IPS-NIHi7 (cell line): ENCODE results near the gene MACROH2A1.
"Not testable (repeated sequence)": the region's sequence is repeated elsewhere in the genome, so short reads cannot be mapped to it uniquely, and the experiment has no call there.

Experiments
- DNase-seq: peaks from one replicate; pipeline ENCODE4 v3.0.0; 2012; ENCODE audit warnings: mixed read lengths; ENCODE audit errors: extremely low spot score

MACROH2A1 gene

DNA sequence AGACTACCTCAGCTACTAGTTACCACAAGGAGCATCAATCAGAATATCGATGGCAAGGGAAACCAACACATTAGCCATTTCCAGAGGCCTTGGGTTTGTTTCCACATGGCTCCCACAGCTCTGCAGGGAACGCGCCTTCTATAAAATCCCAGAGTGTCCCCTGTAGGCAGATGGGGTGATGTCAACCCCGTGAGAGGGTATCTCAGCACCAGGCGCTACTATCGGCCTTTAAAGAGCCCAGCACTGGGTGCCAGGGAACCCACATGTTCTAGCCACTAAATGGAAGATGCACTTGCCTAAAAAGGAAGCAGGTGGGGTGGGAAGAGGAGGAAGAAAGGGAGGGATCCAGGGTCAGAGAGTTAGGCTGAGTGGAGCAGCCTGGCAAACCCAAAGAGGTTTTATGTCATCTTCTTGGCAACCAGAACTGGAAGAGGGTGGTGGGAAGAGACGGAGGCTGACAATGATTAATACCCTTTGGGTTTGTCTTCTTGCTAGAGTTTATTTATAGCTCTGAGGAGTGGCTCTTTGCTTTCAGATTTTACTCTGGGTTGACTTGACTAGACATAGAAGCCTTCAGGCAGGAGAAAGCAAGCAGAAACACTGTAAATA, 19.9 kb downstream of the MACROH2A1 start:
- no peak for DNase-seq

DNA sequence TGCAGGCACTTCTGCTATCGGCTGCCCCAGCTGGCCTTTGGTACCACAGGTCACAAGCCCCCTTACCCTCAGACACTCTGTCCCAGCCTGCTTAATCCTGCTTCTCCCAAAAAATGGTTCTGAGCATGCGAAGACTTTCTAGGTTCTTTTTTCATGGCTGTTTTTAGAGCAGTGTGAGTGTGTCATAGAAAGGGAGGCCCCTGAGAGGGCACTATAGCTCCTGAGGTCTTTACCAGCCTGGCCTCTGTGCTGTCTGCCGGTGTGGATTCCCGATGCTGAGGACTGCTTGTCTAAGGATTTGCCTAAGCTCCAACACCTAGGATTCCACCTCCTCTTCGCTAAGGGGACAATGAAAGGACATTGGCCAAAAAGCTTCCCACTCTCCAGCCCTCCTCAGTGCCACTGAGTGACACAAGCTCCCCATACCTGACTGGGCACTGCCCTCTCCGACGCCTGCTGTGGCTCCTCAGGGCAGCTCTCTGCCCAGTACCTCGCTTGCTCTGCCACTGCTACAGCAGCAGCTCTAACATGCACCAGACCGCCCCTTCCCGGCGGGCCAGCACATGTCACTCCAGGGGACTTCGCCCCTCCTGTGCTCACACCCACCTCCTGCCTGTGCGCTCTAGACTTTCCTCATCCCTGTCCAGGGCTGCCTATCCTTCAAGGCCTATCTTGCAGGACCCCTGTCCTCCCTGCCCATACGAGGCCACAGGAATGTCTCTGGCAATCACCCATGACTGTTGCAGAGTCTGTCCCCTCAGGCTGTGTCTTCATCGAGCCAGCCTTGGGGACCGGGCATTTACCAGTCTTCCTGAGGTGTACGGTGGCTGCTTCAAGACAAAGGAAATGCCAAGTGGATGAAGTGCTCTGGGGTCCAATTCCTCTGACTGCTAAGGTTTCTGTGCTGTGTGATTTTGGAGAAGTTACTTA, 21.0 kb downstream of the MACROH2A1 start:
- no peak for DNase-seq

DNA sequence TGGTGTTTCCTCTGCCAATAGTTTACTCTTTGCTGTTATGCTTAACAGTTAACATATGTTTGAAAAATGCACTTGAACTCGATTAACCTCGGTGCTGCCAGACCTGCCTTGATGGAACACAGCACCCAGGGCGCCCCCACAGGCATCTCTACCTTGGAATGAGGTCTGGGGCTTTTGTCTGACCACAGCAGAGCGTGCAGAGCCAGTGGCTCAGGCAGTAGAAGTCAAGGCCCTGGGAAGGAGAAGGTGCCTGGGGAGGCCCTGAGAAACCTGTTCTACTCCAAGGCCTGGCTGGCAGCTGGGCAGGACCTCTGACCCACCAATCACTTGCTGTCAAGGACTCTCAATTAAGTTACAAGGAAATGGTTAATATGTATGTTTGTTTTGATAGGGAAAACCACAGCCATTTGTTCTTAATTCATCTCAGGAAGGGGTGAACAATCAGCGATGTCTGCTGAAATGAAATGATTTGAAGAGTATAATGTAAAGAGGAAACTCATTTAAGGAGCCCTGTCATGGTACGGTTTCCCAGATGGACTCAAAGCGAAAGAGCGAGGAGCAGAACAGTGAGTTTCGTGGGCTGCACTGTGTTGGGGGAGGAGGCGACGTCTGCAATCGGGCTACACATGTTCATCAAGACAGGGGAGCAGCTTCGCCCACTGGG, 21.9 kb downstream of the MACROH2A1 start:
- no peak for DNase-seq

DNA sequence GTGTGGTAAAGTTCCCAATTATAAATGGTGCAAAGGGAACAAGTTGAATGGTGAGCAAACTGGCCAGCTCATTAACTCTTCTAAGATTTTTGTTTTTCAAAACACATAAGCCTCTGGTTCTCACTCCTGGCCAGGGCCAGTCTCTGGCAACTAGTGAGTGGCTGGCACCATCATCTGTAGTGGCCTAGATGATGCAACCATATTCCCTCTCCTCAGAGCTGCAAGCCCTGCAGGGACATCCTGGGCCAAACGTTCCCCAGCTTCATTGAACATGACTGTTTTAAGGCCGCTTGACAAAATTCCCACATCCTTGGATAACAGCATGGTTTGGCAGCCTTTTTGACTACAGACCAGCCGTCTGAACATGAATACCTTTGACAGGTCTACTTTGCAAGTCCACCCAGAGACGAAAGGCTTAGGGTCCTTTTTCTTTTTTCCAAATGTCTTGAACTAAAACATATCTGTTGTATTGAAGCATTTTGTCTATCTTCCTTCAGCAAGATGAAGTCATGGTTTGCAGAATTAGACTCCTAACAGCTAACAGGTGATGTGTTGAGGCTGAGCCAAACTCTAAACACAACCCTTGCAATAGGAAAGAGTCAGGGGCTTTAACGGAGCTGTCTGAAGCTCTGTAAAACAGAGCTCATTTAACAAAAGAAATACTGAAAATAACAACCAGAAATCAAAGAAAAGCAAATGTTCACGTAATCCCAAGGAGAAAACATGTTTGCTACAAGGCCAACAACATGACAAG, 23.8 kb downstream of the MACROH2A1 start:
- DNase-seq: no peak

DNA sequence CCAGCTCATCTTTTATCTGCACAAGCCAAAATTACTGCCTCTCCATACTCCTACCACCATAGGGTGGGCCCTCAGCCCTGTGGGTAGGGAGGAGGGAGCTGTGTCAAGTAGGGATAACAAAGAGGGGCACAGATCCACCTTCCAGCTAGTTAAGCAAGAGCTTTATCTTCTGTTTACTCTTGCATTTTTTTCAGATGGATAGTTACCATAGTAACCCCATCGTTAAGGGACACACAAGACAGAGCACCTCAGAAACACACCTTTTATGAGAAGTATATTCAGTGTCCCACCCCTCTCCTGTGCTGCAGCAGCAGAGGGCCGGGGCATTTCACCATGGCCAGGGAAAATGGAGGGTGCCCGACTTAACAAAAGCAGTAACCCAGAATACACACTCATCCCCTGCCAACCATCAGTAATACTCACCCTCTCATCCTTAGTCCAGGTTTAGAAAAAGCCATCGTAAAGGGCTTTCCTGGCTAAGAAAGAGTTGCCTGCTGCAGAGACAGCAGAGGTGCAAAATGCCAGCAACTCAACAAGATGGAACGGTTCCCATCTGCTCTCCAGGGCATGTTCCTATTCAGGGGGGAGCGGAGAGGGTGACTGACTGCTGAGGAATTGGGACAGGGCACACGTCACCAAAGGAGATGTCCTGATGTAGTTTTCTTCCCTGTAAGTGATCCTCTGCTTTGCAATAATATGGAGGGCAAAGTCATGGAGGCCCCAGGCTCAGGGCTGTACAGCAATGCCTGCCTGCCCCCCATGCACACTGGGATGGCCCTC, 25.1 kb downstream of the MACROH2A1 start:
- no peak for DNase-seq

DNA sequence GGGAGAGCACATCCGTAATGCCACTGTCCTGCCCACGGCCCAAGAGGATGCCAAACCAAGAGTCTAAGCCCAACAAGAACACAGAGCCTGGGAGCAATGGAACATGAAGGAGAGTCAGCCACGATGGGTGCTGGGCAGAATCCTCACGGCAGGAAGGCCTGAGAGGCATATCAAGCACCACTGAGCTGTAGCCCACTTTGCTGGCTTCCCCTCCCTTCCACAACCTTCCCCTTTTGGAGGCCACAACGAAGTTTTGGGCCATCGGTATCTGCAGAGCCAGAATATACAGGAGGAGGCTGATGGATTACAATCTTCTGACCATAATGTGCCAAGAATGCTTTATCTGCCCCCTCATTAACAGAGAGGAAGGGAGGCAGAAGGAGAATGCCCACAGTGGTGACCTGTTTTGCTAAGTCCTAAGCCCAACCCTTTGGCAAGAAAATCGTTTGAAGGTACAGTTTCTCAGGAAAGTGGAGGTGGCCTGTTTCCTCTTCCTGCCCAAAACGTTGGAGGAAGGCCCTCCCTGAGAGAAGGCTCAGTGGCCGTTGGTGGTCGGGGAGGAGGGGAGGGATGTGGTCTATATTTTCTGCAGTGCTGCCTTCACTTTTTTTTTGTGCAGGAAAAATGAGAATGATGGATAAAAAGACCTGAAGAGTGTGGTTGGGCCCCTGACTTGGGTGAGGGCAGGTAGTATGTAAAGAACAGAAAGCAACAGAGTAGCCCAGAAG, 26.2 kb downstream of the MACROH2A1 start:
- no peak for DNase-seq

DNA sequence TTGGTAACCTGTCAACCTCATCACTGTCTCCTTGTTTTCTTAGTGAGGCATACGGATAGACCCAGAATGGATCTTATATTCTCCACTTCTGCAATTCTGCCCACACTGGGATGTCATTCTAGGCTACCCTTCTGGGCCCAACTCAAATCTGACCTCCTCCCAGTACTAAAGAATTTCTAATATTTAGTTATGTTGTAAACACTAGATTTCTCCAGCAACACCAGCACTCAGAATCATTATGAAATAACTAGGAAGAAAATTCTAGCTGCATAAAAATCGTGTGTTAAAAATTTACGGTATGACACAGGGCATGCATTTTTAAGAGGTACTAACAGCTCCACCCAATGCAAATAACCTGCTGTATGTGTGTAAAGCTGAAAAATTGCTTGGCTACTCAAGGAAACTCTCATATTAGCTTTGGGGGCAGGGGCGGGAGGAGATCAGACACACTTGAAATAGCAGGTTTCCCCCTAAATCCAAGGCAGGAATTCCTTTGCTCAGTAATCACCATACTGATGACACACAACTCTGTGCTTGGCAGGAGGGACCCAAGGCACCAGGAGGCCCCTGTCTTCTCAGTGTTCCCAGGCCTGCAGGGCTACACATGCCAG, 27.3 kb downstream of the MACROH2A1 start:
- no peak for DNase-seq

DNA sequence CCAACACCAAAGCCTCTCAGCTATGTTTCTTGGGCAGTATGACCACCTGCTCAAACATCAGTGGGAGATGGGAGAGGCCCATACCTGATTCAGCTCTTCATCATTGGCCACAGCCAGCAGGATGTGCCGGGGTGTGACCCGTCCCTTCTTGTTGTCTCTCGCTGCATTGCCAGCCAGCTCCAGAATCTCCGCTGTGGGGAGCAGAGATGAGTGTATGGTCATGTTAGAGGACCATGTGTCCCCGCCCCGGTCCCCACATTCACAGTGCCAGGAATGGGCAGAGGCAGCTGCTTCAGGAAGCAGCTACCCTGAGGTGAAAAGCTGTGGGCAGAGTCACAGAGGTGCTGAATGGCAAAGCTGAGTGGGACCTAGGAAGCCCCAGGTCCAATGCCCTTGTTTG, 29.1 kb downstream of the MACROH2A1 start:
- no peak for DNase-seq

DNA sequence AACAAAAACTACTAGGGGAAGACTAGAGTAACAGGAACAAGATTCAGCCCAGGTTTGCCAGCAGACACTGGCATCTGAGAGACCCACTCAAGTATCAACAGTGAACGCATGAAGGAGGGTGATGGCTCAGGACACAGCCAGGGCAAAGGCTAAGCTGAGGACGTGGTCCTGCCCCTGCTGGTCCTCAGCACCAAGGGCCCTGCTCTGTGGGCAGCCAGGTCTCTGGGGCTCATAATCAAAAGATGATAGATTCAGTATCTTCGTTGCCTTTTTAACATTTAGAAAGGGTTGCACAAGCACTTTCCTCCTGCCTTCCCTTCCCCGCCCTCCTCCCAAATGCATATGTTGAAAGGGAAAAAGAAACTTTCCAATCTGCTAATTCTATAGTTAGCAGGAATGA, 31.5 kb downstream of the MACROH2A1 start:
- no peak for DNase-seq

DNA sequence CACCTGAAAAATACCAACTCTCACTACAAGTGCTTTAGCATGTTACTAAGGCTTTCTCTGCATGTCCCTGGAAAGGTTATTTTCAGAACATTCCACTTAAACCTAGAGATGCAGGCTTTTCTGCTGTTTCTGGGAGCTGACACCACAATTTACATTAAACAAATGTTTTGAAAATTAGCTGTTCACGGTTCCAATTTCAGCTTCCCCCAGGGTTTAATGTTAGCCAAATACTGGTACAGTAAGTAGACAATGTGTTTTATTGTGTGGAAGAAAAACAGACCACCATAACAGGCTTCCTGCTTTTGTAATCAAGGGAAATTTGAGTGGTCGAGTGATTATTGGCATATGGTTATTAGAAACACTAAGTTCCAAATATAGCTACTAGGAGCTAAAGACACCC, 32.0 kb downstream of the MACROH2A1 start:
- no peak for DNase-seq

DNA sequence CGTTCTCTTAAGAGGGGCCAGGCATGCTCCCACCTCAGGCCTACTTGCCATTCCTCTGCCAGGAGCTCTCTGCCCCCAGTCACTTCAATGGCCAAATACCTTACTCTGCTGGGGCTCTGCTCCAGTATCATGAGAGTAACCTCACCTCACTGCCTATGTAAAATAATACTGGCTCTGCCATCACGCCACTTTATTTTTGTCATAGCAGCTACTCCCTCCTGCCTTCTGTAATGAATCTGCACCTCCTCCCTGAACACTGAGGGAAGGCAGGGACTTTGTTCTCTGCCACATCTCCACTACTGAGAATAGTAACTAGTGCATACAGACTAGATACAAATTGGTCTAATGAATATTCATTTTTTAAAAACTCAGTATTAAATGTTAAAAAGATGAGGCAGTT, 33.8 kb downstream of the MACROH2A1 start:
- no peak for DNase-seq

DNA sequence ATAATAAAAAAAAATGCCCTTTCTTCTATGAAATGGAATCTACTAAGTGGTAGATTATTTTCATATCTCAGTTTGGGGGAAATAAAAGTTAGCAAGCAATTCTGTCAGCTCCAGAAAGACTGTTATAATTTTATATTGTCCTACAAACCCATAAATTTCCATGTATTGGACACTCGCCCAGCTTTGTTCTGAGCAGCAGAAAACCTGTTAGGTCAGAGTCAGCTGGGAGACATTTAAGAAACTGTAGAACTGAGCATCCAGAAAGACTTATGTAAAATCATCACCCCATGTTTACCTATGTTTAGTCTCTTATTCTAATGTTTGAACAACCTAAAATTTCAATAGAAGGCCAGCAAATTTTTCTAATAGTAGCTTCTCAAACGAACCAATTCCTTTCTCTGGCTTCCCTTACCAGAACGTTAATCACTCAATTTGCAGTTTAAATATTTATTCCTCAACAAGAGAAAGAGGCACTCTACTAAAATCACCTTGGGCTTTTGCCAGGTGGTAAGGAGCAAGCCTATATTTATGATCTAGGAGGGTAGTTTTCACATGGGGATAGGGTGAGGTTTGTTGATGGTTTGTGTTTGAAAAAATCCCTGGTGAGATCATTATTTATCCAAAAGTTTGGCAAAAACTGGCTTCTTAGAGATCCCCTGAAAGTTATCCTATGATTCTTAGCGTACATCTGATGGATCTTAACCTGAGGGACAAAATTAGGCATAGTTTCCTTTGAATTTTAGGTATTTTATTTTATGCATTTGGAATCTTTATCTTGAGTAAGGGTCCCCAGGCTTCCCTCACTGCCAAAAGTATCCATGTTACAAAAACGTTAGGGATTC, 34.4 kb downstream of the MACROH2A1 start:
- DNase-seq: no peak

DNA sequence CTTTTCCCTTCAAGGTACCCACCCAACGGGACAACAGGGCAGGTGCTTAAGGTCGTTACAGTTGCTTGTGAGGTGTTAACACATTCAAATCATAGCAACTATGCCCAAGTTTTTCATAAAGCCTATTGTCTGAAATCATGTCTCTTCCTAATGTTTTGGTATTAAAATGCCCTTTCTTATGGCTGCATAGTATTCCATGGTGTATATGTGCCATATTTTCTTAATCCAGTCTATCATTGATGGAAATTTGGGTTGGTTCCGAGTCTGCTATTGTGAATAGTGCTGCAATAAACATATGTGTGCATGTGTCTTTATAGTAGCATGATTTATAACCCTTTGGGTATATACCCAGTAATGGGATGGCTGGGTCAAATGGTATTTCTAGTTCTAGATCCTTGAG, 35.7 kb downstream of the MACROH2A1 start:
- DNase-seq: not testable (repeated sequence)

DNA sequence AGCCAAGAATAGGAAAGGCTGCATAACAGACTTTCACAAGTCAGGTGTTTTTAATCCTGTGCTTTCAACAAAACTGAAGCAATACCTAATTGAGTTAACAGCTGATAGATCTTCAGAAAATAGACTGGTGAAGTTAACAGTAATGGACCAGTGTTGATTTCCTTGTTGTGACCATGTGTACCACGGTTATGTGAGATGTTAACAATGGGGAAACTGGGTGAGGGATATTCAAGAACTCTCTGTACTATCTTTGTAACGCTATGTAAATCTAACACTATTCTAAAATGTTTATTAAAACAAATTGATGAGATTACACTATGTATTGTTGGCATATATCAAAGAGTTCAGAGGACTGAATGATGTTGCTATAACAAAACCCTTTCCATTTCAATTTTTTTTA, 36.9 kb downstream of the MACROH2A1 start:
- no peak for DNase-seq

DNA sequence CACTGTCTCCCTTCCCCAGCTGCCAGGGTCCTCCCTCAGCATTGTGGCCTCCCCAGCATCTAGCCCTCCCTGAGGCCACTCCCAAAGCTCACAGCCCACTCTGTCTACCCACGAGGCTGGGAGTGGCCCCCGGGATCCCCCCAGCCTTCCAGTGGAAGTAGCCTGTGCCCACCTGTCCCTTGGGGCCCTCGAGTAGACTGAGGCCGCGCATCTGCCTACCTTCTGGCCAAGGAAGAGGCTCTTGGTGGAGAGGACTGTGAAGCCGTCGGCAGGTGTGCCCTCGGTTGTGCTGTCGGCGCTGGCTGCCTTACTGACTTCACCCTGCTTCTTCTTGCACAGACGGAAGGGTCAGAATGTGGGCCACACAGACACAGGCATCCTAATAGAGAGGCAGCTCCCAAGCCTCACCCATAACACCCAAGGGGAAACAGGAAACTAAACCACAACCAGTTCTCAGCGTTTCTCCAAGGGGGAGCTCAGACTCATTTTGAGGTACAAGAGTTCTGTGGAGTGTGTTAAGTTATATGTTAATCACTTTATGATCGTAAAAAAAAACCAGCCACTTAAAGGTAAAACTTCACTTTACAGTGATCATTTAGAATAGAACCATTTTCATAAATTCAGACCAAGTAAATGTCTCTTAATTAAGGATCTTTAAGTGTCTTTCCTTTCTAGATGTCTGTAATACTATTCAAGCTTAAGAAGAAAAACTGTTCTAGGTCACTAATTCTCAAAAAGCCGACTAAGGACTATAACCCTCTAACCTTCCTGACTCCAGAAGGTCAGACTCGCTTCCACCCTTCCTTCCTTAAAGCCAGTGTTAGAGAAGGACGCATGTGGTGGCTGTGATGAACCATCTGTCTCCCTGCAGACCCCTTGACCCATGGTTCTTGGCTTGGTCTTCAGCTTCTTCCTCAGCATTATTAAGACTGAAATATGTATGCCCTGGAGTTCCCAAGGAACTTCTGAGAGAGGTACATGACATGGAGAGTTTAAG, 38.5 kb downstream of the MACROH2A1 start:
- DNase-seq: no peak

DNA sequence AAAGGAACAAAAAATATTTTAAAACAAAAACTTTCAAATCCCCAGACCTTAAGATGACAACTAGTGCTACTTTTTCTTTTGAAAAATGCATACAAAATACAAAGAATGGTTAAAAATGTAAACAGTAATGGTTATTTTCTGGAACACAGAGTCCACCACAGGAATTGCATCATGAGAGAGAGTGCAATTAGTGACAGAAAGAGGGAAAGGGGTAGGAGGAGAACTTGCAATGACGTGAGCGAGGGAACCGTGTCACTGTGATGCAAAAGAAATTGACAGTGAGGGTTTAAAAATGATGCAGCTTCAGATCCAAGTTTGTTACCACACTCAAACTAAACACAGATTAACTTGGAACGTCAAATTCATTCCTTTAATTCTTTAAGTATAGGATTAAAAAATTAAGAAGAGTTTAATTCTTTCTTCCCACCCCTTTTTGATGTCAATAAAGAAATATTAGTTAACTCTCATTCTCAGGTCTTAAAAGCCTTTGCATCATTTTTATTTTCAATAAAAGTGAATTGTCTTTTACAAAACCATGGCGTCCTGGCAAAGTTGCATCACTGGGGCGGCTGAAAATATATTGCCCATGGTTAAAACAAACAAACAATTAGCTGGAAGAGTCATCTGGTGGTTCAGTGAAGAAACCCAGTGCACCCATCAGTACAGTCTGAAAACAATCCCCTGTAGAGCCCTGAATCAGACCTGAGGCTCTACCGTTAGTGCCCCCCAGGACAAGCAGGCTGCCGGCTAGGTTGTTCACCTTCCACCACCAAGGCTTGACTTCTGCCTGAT, 39.5 kb downstream of the MACROH2A1 start:
- DNase-seq: no peak

DNA sequence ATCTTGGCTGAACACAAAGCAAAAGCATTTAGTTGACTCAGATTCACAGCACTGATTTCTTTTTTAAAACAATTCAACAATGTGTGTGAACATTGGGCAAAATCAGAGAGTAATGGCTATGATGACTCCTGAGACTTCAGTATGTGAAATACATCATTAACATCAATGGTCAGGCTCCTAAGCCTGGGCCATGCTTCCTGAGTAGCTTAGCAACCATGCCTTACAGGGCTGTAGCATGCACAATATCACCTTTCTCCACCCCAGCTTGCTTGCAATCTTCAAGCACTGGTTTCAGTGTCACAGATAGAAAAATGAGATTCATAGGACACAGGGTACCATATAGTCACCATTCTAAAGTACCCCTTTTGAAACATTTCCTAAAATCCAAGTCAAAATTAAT, 41.3 kb downstream of the MACROH2A1 start:
- DNase-seq: no peak
